Mucosa of gallbladder (tissue), 1 donor: Measurements from ENCODE around the gene UPF3A. TPM values are rescaled to one million over a fixed set of nuclear protein-coding genes. Genes with fewer than 3 reads are reported as not detected.
"Not testable (repeated sequence)": the region's sequence is repeated elsewhere in the genome, so short reads cannot be mapped to it uniquely, and the experiment has no call there.

Source experiments
- DNase-seq: peaks from one replicate; pipeline ENCODE4 v3.0.0-alpha.2; 2020; ENCODE audit warnings: low spot score
- total RNA-seq: library from RNA; stranded (reverse); gene quantifications from one replicate; pipeline ENCODE4 v1.2.1, GENCODE V29; 2021
- donor health status: DM: no; HTN: no; CAD: no.

The UPF3A gene
- total RNA-seq, 1 donor from 2014 or later: 34.2 TPM

DNA sequence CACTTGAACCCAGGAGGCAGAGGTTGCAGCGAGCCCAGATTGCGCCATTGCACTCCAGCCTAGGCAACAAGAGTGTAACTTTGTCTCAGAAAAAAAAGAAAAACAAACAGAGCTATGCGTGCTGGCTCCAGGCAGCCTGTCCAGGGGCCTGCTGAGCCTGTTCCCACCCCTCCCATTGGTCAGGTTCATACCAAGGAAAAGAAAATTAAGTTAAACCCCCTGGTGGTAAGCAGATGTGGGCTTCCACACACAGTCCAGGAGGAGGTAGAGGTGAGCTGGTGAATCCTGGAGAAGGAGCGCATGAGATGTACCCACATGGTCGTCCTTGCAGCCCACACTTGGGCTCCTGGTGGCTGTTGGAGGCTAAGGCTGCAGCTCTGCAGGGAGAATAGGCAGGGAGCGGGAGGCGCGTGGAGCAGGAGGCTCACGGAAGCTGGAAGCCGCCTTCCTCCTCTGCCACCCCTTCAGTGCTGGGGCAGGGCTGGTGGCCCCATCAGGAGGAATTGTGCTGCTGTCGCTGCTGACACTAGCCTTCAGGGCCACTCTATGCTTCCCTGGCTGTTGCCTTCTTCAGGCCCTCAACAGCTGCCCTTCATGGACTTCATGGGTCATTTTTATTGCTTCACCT lies 22.4 kb downstream of the UPF3A start:
- DNase-seq: no peak

DNA sequence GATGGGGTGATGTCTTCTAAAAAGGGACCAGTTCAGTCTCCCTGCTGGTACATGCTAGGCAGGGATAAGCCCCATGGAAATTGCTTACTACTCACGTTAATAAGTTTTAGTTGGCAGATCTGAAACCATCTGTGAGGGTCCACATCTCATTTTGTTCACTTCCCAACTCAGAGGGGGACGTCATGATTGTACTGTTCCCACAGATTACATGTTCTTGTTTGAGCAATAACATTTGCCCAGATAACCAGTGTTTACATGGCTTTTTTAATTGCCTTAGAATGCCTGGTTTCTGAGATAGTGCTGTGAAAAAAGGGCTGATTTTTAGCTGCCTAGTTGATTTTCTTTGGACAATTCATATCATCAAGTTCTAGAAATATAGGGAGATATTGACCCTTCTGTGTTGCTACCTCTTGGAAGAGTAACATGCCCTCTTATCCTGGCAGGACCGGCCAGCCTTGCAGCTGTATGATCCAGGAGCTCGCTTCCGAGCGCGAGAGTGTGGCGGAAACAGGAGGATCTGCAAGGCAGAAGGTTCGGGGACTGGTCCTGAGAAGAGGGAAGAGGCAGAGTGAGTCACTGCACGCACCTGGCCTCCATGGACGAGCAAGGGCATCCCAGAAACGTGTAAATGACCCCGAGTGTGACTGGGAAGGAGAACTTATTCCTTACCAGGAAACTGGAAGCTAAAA lies 23.1 kb downstream of the UPF3A start:
- no peak for DNase-seq

DNA sequence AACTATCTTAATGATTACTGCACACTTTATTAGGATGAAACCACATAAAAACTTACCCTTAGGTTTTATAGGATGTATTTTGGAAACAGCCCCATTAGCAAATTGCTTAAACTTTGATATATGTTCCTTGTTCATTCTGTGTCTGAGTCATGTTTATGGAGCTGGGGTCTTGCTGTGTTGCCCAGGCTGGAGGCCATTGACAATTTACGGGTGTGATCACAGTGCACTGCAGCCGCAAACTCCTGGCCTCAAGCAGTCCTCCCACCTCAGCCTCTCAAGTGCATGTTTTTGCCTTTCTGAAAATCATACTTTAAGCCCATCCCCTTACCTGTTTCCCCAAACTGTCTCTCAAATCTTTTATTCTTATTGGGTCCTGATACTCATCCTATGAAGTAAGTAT lies 27.7 kb downstream of the UPF3A start:
- no peak for DNase-seq

DNA sequence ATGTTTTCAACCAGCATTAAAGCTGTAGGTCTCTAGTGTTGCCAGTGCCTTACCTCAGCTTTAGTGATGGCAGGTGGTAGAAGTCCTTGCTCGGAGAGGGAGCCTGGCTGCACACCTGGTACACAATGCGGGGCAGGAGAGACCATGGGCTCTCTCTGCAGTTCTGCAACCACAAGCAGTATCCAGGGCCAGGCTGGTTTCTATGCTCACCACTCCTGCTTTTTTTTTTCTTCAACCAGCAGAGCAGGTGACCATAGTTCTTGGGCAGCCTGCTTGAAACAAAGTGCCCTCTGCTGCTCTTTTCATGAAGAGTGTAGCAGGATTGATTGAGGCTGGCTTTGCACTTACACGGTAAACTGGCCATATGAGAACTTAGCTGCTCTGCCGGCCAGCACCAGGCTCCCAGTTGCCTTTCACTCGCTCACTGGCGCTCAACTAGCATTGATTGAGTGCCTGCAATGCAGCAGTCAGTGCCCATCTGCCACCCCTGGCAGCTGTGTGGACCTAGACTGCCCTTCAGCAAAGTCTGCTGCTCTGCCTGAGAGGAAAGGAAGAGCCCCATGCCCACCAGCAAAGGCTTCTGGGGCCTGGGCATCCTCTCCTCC lies 28.5 kb downstream of the UPF3A start:
- no peak for DNase-seq

DNA sequence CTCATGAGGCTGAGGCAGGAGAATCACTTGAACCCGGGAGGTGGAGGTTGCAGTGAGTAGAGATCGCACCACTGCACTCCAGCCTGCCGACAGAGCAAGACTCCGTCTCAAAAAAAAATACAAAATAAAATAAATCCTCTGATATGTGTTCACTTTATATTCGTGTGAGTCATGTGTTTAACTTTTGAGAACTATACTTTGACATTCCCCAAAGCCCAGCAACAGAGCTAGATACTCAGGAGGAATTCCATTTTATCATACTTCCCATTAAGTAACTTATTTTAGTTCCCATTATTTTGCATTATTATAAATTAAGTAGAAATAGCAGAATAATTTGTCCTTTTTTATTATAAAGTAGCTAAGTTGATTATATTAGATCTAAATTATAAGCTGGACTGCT lies 29.6 kb downstream of the UPF3A start:
- no peak for DNase-seq

DNA sequence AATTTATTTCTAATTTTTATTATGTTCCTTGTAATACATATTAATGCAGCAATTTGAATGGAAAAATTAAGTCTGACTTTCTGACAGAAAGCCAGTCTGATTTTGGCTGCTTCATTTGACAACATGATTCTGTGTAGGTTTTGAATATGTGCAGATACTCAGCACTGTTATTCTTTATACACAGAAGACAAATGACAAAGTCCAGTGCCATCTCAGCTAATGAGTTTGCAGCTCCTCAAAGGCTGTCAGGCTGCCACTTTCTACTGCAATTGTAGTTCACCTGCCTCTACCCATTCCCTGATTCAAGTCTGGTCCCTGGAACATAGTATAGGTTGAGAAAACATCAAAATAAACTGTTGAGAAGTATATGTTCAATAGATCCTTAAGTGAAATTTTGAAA lies 30.0 kb downstream of the UPF3A start:
- DNase-seq: no peak

DNA sequence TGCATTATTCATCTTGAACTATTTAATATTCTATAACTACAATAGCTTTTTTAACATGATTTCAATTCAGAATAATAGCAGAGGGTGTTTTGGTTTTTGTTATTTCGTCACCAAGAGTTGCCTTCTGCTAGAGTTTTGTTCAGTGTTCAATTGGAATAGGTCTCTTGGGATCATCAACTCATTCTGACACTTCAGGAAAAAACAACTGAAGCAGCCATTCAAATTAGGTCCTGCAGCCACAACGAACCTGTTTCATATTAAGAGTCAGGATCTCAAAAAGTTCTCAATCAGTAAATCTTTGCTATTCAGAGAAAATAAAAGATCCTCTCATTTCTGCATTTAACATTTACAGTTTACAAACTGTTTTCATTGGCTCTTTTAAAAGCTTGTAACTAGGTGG lies 30.5 kb downstream of the UPF3A start:
- DNase-seq: no peak

DNA sequence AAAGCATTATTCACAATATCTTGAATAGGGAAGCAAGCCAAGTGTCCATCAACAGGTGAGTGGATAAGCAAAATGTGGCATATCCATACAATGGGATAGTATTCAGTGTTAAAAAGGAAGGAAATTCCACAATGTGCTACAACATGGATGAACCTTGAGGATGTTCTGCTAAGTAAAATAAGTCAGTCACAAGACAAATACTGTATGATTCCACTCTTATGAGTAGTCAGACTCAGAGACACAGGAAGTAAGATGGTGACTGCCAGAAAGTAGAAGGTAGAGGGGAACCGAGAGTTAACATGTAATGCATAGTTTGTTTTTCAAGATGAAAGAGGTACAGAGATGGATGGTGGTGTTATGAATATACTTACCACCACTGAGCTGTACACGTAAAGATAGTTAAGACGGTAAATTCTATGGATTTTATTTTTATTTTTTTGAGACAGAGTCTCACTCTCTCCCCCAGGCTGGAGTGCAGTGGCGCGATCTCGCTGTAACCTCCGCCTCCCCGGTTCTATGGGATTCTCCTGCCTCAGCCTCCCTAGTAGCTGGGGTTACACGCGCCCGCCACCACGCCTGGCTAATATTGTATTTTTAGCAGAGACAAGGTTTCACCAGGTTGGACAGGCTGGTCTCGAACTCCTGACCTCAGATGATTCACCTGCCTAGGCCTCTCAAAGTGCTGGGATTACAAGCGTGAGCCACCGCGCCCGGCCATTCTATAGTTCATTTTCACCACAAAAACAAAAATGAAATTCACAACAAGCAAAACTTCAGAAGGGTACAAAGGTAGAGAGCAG lies 31.9 kb downstream of the UPF3A start:
- DNase-seq: no peak

DNA sequence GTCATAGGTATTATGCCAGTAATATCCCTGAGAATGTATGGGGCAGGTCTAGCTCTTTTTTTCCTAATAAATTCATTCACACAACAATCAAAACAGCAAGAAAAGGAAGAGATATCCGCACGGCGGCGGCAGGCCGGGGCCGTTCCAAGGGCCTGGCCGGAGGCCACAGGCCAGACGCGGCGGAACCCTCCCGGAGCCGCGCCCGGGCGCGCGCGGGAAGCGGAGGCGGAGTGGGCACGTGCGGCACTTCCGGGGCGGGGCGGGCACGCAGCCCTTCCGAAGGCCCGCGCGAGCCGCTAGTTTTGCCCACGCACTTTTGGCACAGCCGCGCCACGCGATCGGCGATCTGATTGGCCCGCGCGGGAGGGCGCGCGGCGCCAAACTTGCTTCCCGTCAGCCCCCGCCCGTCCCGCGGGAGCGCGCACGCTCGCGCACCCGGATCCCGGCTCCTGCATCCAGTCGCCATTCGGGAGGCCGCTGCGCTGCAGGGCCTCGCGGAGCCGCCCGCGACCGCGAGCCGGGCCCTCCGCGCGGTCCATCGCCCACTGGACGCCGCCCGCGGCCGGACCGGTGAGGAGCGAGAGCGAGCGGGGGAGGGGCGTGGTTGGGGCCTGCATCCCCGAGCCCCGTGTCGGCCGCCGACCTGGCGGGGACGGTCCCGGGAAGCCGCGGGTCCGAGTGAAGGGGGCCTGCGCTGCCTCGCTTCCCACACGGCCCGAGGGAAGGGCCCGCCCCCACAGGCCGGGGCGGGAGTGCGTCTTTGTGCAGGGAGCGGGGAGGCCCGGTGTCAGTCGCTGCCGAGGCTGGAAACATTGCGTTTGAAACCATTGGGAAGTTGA lies 32.9 kb downstream of the UPF3A start, which contains the start of gene CHAMP1:
Gene CHAMP1 (plus strand): TSS at position 430 of the 839 bp plus-strand sequence. CDS start 9,340 bp downstream, outside the sequence.
- peak; percentile 95 for DNase-seq

DNA sequence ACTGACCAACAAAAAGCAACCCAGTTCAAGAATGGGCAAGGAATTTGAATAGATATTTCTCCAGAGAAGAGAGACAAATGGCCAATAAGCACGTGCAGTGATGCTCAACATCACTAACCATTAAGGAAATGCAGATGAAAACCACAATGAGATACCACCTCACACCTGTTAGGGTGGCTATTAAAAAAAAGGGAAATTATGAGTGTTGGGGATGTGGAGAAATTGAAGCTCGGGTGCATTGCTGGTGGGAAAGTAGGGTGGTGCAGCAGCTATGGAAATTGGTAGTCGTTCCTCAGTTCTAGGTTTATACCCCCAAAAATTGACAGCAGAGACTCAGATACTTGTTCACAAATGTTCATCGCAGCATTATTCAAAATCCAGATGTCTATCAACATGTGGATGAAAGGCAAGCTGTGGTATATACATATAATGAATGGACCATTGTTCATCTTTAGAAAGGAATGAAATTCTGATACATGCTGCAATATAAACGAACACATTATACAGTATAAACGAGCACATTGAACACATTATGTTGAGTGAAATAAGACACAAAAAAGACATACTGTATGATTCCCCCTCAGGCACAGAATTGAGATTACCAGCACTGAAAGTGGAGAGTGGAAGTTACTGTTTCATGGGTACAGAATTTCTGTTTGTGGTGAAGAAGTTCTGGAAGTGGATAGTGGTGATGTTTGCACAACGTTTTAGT lies 33.8 kb downstream of the UPF3A start:
- no peak for DNase-seq

DNA sequence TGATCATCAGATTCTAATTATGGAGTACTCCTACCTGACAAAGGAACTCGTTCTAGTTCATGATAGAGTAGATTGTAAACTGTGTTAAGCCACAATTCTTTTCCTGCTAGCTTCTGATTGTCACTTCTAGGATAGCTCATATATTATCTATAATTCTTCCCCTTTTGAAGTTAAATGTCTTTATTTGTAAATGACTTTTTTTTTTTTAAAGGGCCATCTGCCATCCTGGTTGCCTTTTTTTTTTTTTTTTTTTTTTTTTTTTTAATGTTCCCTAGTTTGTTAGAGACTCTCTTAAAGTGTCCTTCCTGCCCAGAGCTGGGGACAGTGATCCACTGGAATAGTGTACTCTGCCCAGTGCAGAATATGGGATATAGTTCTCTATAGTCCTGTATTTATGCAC lies 37.2 kb downstream of the UPF3A start:
- DNase-seq: no peak

DNA sequence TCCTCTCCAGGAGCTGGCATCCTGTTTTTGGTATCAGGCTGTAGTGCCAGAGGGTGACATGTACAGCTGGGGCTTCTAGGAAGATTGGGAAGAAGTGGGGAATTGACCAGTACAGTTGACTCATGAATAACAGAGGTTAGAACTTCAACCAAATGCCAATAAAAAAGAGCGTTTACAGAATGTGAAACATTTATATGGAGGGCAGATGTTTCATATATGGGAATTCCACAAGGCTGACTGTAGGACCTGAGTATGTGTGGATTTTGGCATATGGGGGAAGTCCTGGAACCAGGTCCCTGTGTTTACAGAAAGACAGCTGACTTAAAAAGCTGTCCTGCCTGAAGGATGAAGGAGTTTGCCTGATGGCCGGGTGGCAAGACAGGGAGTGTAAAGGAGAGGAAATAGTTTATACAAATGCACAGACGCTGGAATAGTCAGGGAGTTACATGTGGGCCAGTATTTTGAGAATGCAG lies 38.1 kb downstream of the UPF3A start:
- no peak for DNase-seq

DNA sequence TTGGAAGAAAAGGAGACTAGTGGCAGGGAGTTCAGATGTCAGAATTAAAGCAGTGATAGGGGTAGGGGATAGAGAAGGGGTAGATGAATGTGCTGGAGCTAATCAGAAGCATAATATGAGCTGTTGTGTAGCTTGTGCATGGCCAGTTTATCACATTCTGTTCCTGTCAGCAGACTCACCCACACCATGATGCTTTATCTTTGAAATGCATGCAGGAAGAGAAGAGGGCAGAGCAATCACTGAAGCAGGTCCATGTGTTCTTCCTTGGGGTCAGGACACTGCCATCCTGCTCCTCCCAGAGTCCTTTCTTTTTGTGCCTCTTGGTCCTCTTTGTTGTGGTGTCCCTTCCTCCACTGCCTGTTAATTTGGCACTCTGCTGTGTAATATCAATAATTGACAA lies 38.7 kb downstream of the UPF3A start:
- no peak for DNase-seq

DNA sequence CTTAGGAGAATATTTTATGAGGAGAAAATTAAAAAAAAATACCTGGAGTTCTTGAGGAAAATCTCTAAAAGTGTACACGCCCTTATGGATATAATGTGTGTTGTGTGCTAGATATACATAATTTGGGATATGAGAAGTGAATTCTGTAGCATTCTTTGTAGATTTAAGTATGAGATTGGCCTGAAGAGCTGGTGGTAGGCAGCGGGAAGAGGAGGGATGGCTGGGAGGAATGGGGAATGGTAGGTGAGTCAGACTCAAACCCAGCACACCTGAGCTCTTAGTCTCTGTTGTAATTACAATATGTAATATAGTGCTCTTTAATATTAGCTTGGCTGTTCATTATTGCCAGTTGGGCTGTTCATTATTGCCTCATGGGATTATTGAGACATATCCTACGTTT lies 39.9 kb downstream of the UPF3A start:
- DNase-seq: no peak

DNA sequence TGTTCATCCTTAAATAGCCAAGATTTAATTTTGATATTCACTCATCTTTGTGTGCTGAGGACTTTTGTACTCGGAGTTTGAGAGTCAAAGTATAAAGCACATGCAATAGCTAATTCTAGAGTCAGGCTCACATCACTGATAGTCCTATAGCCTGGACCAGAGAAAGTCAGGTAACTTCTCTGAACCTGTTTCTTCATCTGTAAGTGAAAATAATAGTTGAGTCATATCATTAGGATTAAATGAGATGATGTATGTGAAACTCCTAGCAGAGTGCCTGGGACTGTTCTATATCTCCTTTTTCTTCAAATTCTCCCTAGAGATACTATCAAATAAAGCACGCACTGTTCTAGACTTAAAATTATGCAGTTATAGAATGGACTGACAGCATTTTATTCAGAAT lies 41.9 kb downstream of the UPF3A start:
- no peak for DNase-seq

DNA sequence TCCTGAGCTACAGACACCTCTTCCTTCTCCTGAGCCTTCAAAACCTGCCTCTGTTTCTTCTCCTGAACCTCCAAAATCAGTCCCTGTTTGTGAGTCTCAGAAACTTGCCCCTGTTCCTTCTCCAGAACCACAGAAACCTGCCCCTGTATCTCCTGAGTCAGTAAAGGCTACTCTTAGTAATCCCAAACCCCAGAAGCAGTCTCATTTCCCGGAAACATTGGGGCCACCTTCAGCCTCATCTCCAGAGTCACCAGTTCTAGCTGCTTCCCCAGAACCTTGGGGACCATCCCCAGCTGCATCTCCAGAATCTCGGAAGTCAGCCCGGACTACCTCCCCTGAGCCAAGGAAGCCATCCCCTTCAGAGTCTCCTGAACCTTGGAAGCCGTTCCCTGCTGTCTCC lies 42.9 kb downstream of the UPF3A start:
- no peak for DNase-seq

DNA sequence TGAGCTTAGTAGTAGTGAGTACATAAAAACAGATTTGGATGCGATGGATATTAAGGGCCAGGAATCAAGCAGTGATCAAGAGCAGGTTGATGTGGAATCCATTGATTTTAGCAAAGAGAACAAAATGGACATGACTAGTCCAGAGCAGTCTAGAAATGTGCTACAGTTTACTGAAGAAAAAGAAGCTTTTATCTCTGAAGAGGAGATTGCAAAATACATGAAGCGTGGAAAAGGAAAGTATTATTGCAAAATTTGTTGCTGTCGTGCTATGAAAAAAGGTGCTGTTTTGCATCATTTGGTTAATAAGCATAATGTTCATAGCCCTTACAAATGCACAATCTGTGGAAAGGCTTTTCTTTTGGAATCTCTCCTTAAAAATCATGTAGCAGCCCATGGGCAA lies 44.3 kb downstream of the UPF3A start:
- DNase-seq: no peak

DNA sequence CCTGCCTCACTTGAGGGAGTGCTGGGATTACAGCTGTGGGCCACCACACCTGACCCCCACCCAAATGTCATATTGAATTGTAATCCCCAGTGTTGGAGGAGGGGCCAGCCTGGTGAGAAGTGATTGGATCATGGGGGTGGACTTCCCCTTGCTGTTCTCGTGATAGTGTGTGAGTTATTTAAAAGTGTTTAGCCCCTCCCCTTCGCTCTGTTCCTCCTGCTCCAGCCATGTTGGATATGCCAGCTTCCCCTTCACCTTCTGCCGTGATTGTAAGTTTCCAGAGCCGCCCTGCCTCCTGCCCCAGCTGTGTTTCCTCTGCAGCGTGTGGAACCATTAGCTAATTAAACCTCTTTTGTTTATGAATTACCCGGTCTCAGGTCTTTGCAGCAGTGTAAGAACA lies 46.6 kb downstream of the UPF3A start:
- no peak for DNase-seq

DNA sequence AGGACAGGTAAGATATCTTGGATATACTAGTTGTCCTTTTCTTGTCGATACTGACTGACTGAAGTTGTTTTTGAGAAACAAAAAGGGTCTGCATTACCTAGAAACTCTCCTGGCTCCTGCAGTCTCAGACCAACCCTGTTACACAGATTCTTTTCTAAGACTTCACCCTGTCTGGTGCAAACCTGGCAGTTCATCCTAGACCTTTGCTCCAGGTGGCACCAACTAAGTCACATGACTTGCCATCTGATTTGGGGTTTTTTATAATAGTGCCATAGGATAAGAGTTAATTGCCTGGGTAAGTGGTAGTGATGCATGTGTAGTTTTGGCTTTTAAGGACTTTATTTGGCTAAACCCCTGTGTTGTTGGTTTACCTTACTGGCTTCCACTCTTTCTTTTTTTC lies 47.2 kb downstream of the UPF3A start:
- DNase-seq: no peak

DNA sequence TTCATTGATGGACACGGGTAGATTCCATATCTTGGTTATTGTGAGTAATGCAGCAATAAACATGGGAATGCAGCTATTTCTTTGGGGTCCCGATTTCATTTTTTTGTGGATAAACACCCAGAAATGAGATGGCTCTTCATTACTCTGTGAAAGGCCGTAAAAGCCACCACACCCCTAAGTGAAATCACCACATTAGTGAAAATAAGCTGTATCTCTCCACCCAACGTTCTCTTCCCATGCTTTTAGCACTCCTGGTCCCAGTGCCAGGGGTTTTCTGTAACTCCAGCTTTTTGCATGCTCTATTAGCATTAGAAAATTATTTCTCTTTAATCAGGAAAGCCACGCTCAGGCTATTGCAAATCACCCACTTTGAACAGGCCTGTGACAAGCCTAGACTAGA lies 48.7 kb downstream of the UPF3A start:
- DNase-seq: no peak

DNA sequence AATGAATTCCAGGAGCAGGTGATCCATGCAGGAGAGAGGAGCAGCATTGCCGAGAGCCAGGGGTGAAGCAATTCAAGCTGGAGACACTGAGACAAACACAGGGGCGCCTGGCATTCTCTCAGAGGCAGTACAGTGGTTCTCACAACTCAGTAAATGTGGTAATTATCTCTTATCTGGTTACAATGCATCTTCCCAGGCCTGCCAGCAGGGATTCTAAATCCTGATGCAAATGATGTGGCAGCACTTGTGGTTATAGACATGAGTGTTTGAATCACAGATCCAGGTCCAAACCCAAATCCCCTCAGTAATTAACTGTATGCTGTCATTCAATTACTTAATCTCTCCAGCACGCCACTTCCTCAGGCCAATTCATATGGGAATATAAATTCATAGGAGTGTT lies 52.5 kb downstream of the UPF3A start:
- DNase-seq: not testable (repeated sequence)
